ENCODE measurements around the gene TGFB1I1. TPM values are rescaled to one million over a fixed set of nuclear protein-coding genes. Genes with fewer than 3 reads are reported as not detected.

TGFB1I1 gene
- total and polyA plus RNA-seq, 2 of the 13 experiments (the other 11 are each of a cell fraction or from before 2014, with no cell fraction given): 0.80 to 2.9 TPM

DNA sequence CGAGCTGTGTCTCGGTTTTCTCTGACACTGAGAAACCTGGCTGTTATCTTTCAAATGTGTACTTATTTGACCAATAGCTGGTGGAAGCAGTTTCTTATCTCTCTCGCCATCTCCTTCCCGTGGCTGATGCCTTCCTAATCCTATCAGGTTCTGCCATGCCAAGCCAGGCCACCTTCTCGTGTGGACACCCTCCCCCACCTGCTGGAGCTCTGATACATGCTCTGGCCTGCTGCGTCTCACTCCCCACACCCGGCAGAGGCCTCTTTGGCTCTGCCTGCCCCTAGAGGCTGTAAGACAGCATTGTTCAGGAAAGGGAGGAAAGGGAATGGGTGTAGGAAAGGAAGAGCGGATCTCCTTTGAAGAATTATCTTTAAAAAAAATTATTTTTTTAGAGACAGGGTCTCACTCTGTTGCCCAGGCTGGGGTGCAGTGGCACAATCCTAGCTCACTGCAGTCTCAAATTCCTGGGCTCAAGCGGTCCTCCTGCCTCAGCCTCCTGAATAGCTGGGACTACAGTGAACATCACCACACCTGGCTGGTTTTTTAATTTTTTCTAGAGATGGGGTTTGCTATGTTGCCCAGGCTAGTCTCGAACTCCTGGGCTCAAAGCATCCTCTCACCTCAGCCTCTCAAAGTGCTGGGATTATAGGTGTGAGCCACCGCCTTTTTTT, 20.1 kb upstream of the TGFB1I1 start (continued):
- TF ChIP-seq, protein P1, sequence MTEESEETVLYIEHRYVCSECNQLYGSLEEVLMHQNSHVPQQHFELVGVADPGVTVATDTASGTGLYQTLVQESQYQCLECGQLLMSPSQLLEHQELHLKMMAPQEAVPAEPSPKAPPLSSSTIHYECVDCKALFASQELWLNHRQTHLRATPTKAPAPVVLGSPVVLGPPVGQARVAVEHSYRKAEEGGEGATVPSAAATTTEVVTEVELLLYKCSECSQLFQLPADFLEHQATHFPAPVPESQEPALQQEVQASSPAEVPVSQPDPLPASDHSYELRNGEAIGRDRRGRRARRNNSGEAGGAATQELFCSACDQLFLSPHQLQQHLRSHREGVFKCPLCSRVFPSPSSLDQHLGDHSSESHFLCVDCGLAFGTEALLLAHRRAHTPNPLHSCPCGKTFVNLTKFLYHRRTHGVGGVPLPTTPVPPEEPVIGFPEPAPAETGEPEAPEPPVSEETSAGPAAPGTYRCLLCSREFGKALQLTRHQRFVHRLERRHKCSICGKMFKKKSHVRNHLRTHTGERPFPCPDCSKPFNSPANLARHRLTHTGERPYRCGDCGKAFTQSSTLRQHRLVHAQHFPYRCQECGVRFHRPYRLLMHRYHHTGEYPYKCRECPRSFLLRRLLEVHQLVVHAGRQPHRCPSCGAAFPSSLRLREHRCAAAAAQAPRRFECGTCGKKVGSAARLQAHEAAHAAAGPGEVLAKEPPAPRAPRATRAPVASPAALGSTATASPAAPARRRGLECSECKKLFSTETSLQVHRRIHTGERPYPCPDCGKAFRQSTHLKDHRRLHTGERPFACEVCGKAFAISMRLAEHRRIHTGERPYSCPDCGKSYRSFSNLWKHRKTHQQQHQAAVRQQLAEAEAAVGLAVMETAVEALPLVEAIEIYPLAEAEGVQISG (CRISPR knock-in tag; IDR thresholded peaks at IDR 0.05): peak; percentile 57; the same call in 1 of the 2 replicates
- TF ChIP-seq HCFC1 (IDR thresholded peaks at IDR 0.05; ENCODE audit: low read depth, low read length) (no peak), EHMT2 (IDR thresholded peaks at IDR 0.05; ENCODE audit: borderline replicate concordance, low read depth, low read length) (no peak), MLLT10 (CRISPR knock-in tag; IDR thresholded peaks at IDR 0.05) (no peak), GABPA (IDR thresholded peaks at IDR 0.05; ENCODE audit: low read depth, low read length) (no peak), GABPA (CRISPR knock-in tag; IDR thresholded peaks at IDR 0.05; ENCODE audit: low read depth) (no peak), FOSL1 (CRISPR knock-in tag; IDR thresholded peaks at IDR 0.05; ENCODE audit: borderline replicate concordance) (no peak), CBX5 (CRISPR knock-in tag; IDR thresholded peaks at IDR 0.05; ENCODE audit: borderline replicate concordance) (peak; percentile 68; the same call in 1 of the 2 replicates), NFRKB (IDR thresholded peaks at IDR 0.05) (no peak), SMAD1 (CRISPR knock-in tag; IDR thresholded peaks at IDR 0.05; ENCODE audit: borderline replicate concordance, low read depth) (no peak), ZFP90 (CRISPR knock-in tag; IDR thresholded peaks at IDR 0.05; ENCODE audit: borderline replicate concordance) (no peak), CCAR2 (optimal IDR thresholded peaks at IDR 0.05; ENCODE audit: low read depth, low read length) (no peak), ZIK1 (CRISPR knock-in tag; IDR thresholded peaks at IDR 0.05; ENCODE audit: borderline replicate concordance, low read depth) (no peak), KDM6A (CRISPR knock-in tag; IDR thresholded peaks at IDR 0.05; ENCODE audit: low read depth) (no peak), ZFP1 (CRISPR knock-in tag; IDR thresholded peaks at IDR 0.05) (no peak), ZNF749 (CRISPR knock-in tag; IDR thresholded peaks at IDR 0.05; ENCODE audit: borderline replicate concordance) (no peak), DNMT1 (CRISPR knock-in tag; IDR thresholded peaks at IDR 0.05) (no peak), POLR2G (IDR thresholded peaks at IDR 0.05; ENCODE audit: low read depth, low read length) (peak; percentile 56), ZNF460 (CRISPR knock-in tag; IDR thresholded peaks at IDR 0.05; ENCODE audit: borderline replicate concordance) (no peak), SIN3A (IDR thresholded peaks at IDR 0.05; ENCODE audit: borderline replicate concordance, low read depth, low read length) (no peak), SOX5 (CRISPR knock-in tag; IDR thresholded peaks at IDR 0.05; ENCODE audit: borderline replicate concordance) (no peak)
- TF ChIP-seq, protein P2, sequence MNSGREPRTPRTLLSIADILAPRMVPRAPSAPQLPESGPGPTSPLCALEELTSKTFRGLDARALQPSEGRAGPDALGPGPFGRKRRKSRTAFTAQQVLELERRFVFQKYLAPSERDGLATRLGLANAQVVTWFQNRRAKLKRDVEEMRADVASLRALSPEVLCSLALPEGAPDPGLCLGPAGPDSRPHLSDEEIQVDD (CRISPR knock-in tag; IDR thresholded peaks at IDR 0.05; ENCODE audit: borderline replicate concordance): no peak
- TF ChIP-seq, protein P3, sequence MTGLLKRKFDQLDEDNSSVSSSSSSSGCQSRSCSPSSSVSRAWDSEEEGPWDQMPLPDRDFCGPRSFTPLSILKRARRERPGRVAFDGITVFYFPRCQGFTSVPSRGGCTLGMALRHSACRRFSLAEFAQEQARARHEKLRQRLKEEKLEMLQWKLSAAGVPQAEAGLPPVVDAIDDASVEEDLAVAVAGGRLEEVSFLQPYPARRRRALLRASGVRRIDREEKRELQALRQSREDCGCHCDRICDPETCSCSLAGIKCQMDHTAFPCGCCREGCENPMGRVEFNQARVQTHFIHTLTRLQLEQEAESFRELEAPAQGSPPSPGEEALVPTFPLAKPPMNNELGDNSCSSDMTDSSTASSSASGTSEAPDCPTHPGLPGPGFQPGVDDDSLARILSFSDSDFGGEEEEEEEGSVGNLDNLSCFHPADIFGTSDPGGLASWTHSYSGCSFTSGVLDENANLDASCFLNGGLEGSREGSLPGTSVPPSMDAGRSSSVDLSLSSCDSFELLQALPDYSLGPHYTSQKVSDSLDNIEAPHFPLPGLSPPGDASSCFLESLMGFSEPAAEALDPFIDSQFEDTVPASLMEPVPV (CRISPR knock-in tag; IDR thresholded peaks at IDR 0.05): no peak
- TF ChIP-seq, protein P4, sequence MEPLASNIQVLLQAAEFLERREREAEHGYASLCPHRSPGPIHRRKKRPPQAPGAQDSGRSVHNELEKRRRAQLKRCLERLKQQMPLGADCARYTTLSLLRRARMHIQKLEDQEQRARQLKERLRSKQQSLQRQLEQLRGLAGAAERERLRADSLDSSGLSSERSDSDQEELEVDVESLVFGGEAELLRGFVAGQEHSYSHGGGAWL (CRISPR knock-in tag; IDR thresholded peaks at IDR 0.05): no peak
- TF ChIP-seq, protein P5, sequence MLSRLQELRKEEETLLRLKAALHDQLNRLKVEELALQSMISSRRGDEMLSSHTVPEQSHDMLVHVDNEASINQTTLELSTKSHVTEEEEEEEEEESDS (CRISPR knock-in tag; IDR thresholded peaks at IDR 0.05; ENCODE audit: borderline replicate concordance): no peak
- TF ChIP-seq, protein P6, sequence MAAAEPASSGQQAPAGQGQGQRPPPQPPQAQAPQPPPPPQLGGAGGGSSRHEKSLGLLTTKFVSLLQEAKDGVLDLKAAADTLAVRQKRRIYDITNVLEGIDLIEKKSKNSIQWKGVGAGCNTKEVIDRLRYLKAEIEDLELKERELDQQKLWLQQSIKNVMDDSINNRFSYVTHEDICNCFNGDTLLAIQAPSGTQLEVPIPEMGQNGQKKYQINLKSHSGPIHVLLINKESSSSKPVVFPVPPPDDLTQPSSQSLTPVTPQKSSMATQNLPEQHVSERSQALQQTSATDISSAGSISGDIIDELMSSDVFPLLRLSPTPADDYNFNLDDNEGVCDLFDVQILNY (CRISPR knock-in tag; conservative IDR thresholded peaks at IDR 0.05): no peak
